K562 (cell line): ENCODE results near the gene SLC49A3. TPM values are rescaled to one million over a fixed set of nuclear protein-coding genes. Genes with fewer than 3 reads are reported as not detected.

Experiments
- ATAC-seq: fragments of 200-7000 bp; cut with Tn5 transposase; 3 replicates; pipeline ENCODE4 v1.9.1; 2020; ENCODE audit warnings: moderate library complexity
- BruUV-seq: library from RNA; stranded (reverse); fragments of 400-500 nt; replicated peaks from 2 replicates; lab custom pipeline; 2021; lab: Mats Ljungman, UMichigan
- CTCF ChIA-PET: fragments of 300-600 bp; formaldehyde crosslinking; extraction: SDS; loops from one replicate; lab custom pipeline; 2021; ENCODE audit warnings: low intra/inter-chr PET ratio; lab: Yijun Ruan, JAX
- POLR2A ChIA-PET: fragments of 300-600, 350-650 bp; sonication (Branson Sonifier 250); formaldehyde crosslinking; extraction: SDS; loops from one replicate; lab custom pipeline; 2021; ENCODE audit warnings: antibody characterized with exemption, inconsistent platforms; lab: Yijun Ruan, JAX
- DNase-seq, 4 experiments: peaks; one replicate each; pipeline versions ENCODE4 v3.0.0 to v3.0.0-alpha.2; 2011 to 2018; ENCODE audit warnings: low spot score in 3 of 4, mixed read lengths in 3 of 4; ENCODE audit errors: extremely low read depth in 1 of 4
- FAIRE-seq: peaks from 2 replicates; lab custom pipeline; 2011; peaks lifted over from hg19 to GRCh38; lab: Jason Lieb, UNC
- H2AFZ ChIP-seq: 2 replicates; pipeline ENCODE4 v1.6.0; 2011; ENCODE audit warnings: low read depth, low read length, control low read depth, inconsistent platforms
- H3K27ac ChIP-seq: fragments of 200-600 bp; 3 replicates; pipeline ENCODE4 v1.8.0; 2011; ENCODE audit warnings: low read depth, mild to moderate bottlenecking, control low read depth, inconsistent platforms, low read length, moderate library complexity, mixed read lengths; ENCODE audit errors: extremely low read depth
- H3K27me3 ChIP-seq, 2 experiments: fragments of 300-600 bp in 1 of 2; 2 replicates in 1 of 2; 3 replicates in 1 of 2; pipeline versions ENCODE4 v1.6.0 to v1.8.0; 2011; ENCODE audit warnings: inconsistent platforms in 2 of 2, low read length in 2 of 2, mild to moderate bottlenecking in 1 of 2, mixed read lengths in 1 of 2, moderate library complexity in 1 of 2; ENCODE audit not compliant: control insufficient read depth in 2 of 2, insufficient read depth in 2 of 2
- H3K36me3 ChIP-seq: fragments of 300-600 bp; 3 replicates; pipeline ENCODE4 v1.8.0; 2011; ENCODE audit warnings: mild to moderate bottlenecking, low read length, inconsistent platforms; ENCODE audit not compliant: control insufficient read depth, insufficient read depth
- H3K4me1 ChIP-seq, 2 experiments: fragments of 200-600 bp in 1 of 2; replicated peaks in 1 of 2; 2 replicates in 1 of 2; 3 replicates in 1 of 2; pipeline versions ENCODE4 v1.5.1 to v1.8.0; 2011; ENCODE audit warnings: inconsistent platforms in 2 of 2, low read length in 2 of 2, mild to moderate bottlenecking in 1 of 2, mixed read lengths in 1 of 2, moderate library complexity in 1 of 2; ENCODE audit not compliant: control insufficient read depth in 2 of 2, insufficient read depth in 2 of 2
- H3K4me2 ChIP-seq: 2 replicates; pipeline ENCODE4 v1.6.1; 2011; ENCODE audit warnings: low read length, control low read depth, inconsistent platforms, mixed read lengths; ENCODE audit not compliant: insufficient read depth
- H3K4me3 ChIP-seq: fragments of 200-600 bp; sonication (generic), shearing (Covaris generic); 2 replicates; pipeline ENCODE4 v1.5.1; 2016; ENCODE audit warnings: control low read depth, inconsistent platforms
- H3K79me2 ChIP-seq: fragments of 200-600 bp; 3 replicates; pipeline ENCODE4 v1.8.0; 2011; ENCODE audit warnings: low read length, inconsistent platforms; ENCODE audit not compliant: control insufficient read depth, insufficient read depth
- H3K9ac ChIP-seq, 2 experiments: 2 replicates each; pipeline versions ENCODE4 v1.6.0 to v1.6.1; 2011; ENCODE audit warnings: low read depth in 2 of 2, low read length in 2 of 2, control low read depth in 1 of 2, inconsistent platforms in 1 of 2, mild to moderate bottlenecking in 1 of 2, mixed read lengths in 1 of 2; ENCODE audit not compliant: insufficient read depth in 1 of 2
- H3K9me1 ChIP-seq: one replicate; pipeline ENCODE4 v1.6.0; 2011; ENCODE audit warnings: inconsistent platforms, mild to moderate bottlenecking, low read length, moderate library complexity; ENCODE audit not compliant: control insufficient read depth, insufficient read depth
- H3K9me3 ChIP-seq: replicated peaks from 2 replicates; pipeline ENCODE4 v1.5.1; 2011; ENCODE audit warnings: low read depth, low read length, inconsistent platforms; ENCODE audit not compliant: control insufficient read depth, insufficient read depth
- H4K20me1 ChIP-seq: replicated peaks from 2 replicates; pipeline ENCODE4 v1.6.1; 2011; ENCODE audit warnings: low read length, inconsistent platforms, mixed read lengths; ENCODE audit not compliant: control insufficient read depth, insufficient read depth
- ELF2 ChIP-seq: fragments of 250-450 bp; sonication (Bioruptor Pico); IDR thresholded peaks from 2 replicates; pipeline ENCODE4 v1.5.0; 2021; ENCODE audit warnings: mild to moderate bottlenecking
- FOXP1 ChIP-seq: sonication (generic); formaldehyde crosslinking; IDR thresholded peaks from 2 replicates; pipeline ENCODE4 v1.8.0; 2022; ENCODE audit warnings: mild to moderate bottlenecking, missing genetic modification reagents
- GABPB1 ChIP-seq: sonication (generic); formaldehyde crosslinking; IDR thresholded peaks from 2 replicates; pipeline ENCODE4 v1.8.0; 2022; ENCODE audit warnings: mild to moderate bottlenecking, missing genetic modification reagents
- HLTF ChIP-seq: fragments of 450-650 bp; IDR thresholded peaks from 2 replicates; pipeline ENCODE4 v1.6.1; 2016
- KDM4B ChIP-seq, 2 experiments: fragments of 450-650 bp in 1 of 2; sonication (generic) in 1 of 2; IDR thresholded peaks; 2 replicates each; pipeline ENCODE4 v1.6.1; 2016 to 2017; ENCODE audit warnings: borderline replicate concordance in 2 of 2, antibody characterized with exemption in 1 of 2, low read depth in 1 of 2, mild to moderate bottlenecking in 1 of 2
- KHSRP ChIP-seq: fragments of 450-650 bp; IDR thresholded peaks from 2 replicates; pipeline ENCODE4 v1.6.1; 2017
- MCM2 ChIP-seq: fragments of 450-650 bp; IDR thresholded peaks from 2 replicates; pipeline ENCODE4 v1.6.1; 2017; ENCODE audit warnings: low read depth, mild to moderate bottlenecking
- MEF2A ChIP-seq: IDR thresholded peaks from 2 replicates; pipeline ENCODE4 v1.6.1; 2011; ENCODE audit warnings: low read depth, mild to moderate bottlenecking, low read length, moderate library complexity; ENCODE audit not compliant: control insufficient read depth
- NFATC3 ChIP-seq: fragments of 450-650 bp; IDR thresholded peaks from 2 replicates; pipeline ENCODE4 v1.6.1; 2017; ENCODE audit warnings: mild to moderate bottlenecking
- TRIM24 ChIP-seq, 2 experiments: fragments of 450-650 bp; IDR thresholded peaks; 2 replicates each; pipeline ENCODE4 v1.6.1; 2016
- ZBTB26 ChIP-seq: fragments of 450-650 bp; formaldehyde crosslinking; IDR thresholded peaks from 2 replicates; pipeline ENCODE4 v1.4.0; 2022; ENCODE audit warnings: missing genetic modification characterization
- ZNF146 ChIP-seq: IDR thresholded peaks from one replicate; pipeline ENCODE4 v1.6.1; 2018; ENCODE audit warnings: missing compliant biosample characterization; ENCODE audit not compliant: unreplicated experiment
- WGBS: fragments of 100-300 bp; shearing (Covaris generic); methylation state at CpG from one replicate; pipeline ENCODE4 v1.1.6; 2016; ENCODE audit warnings: low coverage, mixed read lengths; ENCODE audit not compliant: insufficient coverage; ENCODE audit errors: missing lambda C conversion rate; 5-methylcytosine and 5-hydroxymethylcytosine counted together
- in situ Hi-C: fragments of 300-500 bp; cut with MboI; formaldehyde crosslinking; loops from 4 replicates; pipeline ENCODE4 v1.15.0; 2018; ENCODE audit warnings: inconsistent platforms, mixed read lengths
- intact Hi-C: fragments of 100-400 bp; cut with micrococcal nuclease; formaldehyde crosslinking; loops from 2 replicates; pipeline ENCODE4 v1.14.2; 2022
- polyA plus RNA-seq, 8 experiments: library from polyadenylated mRNA; depleted of rRNA in 4 of 8; stranded (reverse) in 5 of 8; unstranded in 3 of 8; fragments of >200 nt; fragmentation: Nextera tagmentation in 2 of 8; fragmentation: Illumina TruSeq in 1 of 8; extraction: Ambion mirVana in 2 of 8; extraction: Trizol in 1 of 8; gene quantifications; 2 replicates each; pipeline versions ENCODE4 v1.2.1 to v1.2.3, GENCODE V29; 2011 to 2014; ENCODE audit warnings: inconsistent platforms in 1 of 8, missing spikeins in 1 of 8
- total RNA-seq, 7 experiments: library from RNA; depleted of rRNA in 6 of 7; stranded (reverse); fragments of >200 nt in 6 of 7; fragmentation: Illumina TruSeq in 2 of 7; extraction: Trizol in 2 of 7; gene quantifications; 2 replicates each; pipeline versions ENCODE4 v1.2.1 to v1.2.3, GENCODE V29; 2011 to 2021; ENCODE audit warnings: low replicate concordance in 1 of 7
- TF ChIP-seq, protein P1 (sequence below): sonication (generic); formaldehyde crosslinking; IDR thresholded peaks from 2 replicates; pipeline ENCODE4 v1.8.1; 2023; ENCODE audit warnings: mild to moderate bottlenecking, missing genetic modification reagents
- TF ChIP-seq, protein P2 (sequence below): fragments of 450-650 bp; IDR thresholded peaks from 2 replicates; pipeline ENCODE4 v1.6.1; 2016; ENCODE audit warnings: missing biosample characterization, missing genetic modification characterization

Gene SLC49A3
- total and polyA plus RNA-seq, 9 of the 15 experiments (the other 6 are each of a cell fraction or from before 2014, with no cell fraction given), result 0.24 to 0.41 TPM; not detected in 7

GRCh38 chr4:734951-735350 lies 46.0 kb upstream of the SLC49A3 start:
- WGBS, result 91% methylated on average over 8 of the region's 9 CpGs
- Histone ChIP-seq H3K9me1 (no peaks in the 10 kb centered on the region), H3K4me2 (no peak overlapping the region), H3K27ac (no peak overlapping the region), H4K20me1 (no peaks in the 10 kb centered on the region), H3K4me3 (no peak overlapping the region), H3K27me3 (no peaks in the 10 kb centered on the region), H3K4me1 (peaks cover 0 to 35% of the 10 kb centered on the region in 2 experiments; a peak in 2 of 5 replicates), H3K79me2 (no peaks in the 10 kb centered on the region), H3K9ac (no peak overlapping the region), H2AFZ (no peak overlapping the region), H3K36me3 (peaks cover 72% of the 10 kb centered on the region; the same call in 2 of the 3 replicates), H3K9me3 (peaks cover 4% of the 10 kb centered on the region)
- DNase-seq, result no peak
- TF ChIP-seq MEF2A, result no peak
- no peak for TF ChIP-seq GABPB1 (CRISPR knock-in tag)
- no peak for TF ChIP-seq ZBTB26 (CRISPR knock-in tag)
- no peak for TF ChIP-seq KDM4B (IDR thresholded peaks at IDR 0.05; ENCODE audit: borderline replicate concordance in 2 of 2, low read depth in 1 of 2)
- TF ChIP-seq ELF2 (CRISPR knock-in tag), result no peak
- TF ChIP-seq KHSRP, result no peak
- TF ChIP-seq, protein P1, sequence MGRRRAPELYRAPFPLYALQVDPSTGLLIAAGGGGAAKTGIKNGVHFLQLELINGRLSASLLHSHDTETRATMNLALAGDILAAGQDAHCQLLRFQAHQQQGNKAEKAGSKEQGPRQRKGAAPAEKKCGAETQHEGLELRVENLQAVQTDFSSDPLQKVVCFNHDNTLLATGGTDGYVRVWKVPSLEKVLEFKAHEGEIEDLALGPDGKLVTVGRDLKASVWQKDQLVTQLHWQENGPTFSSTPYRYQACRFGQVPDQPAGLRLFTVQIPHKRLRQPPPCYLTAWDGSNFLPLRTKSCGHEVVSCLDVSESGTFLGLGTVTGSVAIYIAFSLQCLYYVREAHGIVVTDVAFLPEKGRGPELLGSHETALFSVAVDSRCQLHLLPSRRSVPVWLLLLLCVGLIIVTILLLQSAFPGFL (CRISPR knock-in tag), result no peak
- TF ChIP-seq ZNF146 (CRISPR knock-in tag), result no peak
- no peak for TF ChIP-seq NFATC3
- no peak for TF ChIP-seq TRIM24 (IDR thresholded peaks at IDR 0.05)
- no peak for TF ChIP-seq MCM2
- no peak for TF ChIP-seq HLTF
- TF ChIP-seq, protein P2, sequence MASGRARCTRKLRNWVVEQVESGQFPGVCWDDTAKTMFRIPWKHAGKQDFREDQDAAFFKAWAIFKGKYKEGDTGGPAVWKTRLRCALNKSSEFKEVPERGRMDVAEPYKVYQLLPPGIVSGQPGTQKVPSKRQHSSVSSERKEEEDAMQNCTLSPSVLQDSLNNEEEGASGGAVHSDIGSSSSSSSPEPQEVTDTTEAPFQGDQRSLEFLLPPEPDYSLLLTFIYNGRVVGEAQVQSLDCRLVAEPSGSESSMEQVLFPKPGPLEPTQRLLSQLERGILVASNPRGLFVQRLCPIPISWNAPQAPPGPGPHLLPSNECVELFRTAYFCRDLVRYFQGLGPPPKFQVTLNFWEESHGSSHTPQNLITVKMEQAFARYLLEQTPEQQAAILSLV (tag), result no peak
- no peak for TF ChIP-seq FOXP1
- ChIA-PET POLR2A (no interaction called here), CTCF (no interaction called here)
- BruUV-seq, result no TSS peak
- in situ Hi-C loops, result no loop called here
- ATAC-seq, result no peak
- FAIRE-seq, result no peak
- intact Hi-C loops, result loop anchor here (10.0 kb wide), 1 partner anchor 50 kb away; the partner anchor contains the start of gene SLC49A3
